ENCODE results near the gene PCGF2.

- TF ChIP-seq CTCF (IDR thresholded peaks at IDR 0.05) (no peak), POLR2A (IDR thresholded peaks at IDR 0.05) (peak; percentile 20)
Measured at GRCh38 chr17:38702166-38702915, 45.8 kb downstream of the PCGF2 start.
